ENCODE data around the gene PRDM12.

DNA sequence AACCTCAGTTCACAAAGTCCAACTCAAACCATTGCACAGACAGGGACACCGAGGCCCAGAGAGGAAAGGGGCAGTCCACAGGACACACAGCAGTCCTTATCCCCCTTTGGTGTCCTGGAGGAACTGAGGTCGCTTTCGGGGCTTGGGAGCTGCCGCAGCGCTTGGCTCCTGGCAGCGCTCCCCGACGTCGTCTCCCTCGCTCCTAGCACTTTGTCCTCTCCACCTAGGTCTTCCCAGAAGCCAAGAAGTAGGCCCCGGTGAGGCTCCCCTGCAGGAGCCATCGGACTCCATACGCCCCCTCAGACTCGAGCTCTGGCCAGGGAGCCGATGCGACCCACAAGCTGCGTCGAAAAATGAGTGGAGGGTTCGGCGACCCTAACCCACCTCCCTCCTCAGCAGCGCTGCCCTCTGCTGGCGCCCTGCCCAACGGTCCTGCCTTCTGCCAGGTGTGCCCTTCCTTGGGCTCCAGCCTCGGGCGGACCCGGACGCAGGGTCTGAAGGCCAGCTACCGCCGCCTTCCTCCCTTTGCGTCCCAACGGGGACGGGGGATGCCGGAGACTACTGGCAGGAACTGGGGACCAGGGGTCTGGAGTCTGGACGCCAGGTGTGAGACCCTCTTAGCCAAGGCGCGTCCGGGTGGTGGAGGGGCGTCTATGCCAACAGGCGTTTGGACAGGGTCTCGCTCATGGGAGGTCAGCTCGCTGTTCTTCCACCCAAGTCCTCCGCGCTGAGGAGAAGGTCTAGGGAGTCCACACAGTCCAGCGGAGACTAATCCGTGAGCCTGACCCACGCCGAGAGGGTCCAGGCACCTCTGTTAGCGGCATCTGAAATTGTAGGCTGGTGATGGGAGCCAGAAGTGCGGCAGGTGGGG lies 2.1 kb upstream of the PRDM12 start:
- TF ChIP-seq CTCF (IDR thresholded peaks at IDR 0.05), result no peak
- TF ChIP-seq POLR2A (IDR thresholded peaks at IDR 0.05), result no peak

Data from uterus (tissue), 2 donors.